ENCODE measurements around the gene PPBP.

PPBP gene, protein sequence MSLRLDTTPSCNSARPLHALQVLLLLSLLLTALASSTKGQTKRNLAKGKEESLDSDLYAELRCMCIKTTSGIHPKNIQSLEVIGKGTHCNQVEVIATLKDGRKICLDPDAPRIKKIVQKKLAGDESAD

DNA sequence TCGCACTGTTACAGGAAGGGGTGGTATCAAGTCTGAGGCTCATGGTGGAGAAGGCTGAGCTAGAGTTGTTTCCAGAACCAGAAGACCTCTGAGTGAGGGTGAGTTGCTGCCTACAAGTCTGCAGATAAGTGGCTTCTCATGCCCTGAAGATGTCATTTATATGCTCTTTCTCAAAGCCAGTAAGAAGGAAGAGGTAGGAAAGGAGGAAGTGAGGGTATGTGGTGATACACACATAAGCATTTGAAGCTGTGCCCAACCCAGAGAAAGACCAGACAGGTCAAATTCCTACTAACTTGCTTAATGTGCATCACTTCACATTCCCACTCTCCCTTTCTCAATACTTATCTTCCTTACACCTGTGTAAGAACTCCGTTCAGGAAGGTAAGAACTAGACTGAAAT is at the start of gene PPBP:
PPBP (minus strand) TSS at position 130 of the 400 bp plus-strand sequence; CDS start at position 43, 87 bp downstream.
- no peak for DNase-seq

DNA sequence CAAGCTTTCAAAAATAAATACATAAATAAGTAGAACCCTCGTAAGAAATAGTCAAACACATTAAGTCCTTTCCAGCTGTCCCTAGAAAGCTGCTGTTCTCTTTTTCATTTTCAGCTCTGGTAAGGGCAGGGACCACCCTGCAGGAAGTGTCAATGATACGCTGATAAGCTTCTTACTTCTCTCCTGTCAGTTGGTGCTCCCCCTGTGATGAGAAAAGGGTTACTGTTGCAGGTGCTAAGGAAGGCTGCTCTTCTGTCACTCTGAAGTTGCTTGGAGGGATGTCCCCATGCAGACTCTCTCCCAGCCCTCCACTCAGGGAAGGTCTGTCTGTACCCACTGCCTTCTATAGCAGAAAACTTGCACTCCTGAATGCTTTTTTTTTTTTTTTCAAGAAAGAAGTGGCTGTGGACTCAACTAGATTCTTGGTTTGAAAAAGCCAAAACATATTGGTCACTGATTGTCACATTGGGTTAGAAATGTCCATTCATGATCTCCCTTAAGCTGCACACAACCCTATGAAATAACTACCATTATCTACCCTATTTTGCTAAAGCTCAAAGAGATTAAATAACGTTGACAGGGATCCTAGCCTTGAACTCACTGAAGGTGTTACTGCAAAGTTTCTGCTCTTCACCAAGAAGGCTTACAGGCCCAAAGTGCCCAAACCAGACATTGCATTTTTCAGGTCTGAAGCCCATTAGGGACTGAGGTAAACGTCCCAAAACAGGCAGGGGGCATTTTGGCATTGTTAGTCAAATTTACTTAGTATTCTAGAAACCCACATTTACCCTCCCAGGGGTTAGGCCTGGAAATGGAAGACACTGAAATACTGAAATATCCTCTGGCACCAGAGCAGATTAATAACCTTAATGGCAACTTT is 49.3 kb upstream of the PPBP start:
- no peak for DNase-seq

DNA sequence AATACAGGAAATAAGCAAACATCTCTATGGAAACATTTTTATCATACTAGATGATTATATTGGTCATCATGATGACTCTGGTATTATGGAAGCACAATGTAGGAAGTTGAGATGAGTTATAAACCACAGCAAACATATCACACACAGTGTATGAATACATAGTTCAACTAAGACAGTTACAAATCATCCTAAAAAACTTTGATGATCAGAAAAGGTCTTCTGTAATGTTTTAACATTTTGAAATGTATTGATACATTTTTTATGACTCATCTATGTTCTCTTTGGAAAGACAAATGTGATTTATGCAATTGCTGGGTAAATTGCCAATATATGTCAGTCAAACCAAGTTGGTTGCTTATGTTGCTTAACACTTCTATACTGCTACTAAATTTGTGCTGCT is 45.7 kb upstream of the PPBP start:
- no peak for DNase-seq

DNA sequence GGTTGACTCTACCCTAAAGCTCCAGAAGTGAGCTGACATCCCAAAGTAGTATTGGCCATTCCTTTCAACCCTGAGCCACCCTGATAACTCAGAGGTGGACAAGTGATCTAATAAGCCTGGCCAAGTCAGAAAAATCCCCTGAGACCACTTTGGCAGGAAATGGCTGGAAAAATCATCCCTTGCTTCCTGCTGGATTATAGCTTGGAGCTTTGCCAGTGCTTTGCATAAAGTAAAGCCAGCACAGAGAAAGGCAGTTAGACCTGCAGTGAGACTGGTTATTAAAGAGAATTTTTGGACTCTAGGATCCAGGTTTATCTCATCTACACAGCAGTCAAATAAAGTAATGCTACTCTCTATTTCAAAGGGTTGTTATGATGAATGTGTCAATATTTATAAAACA is 44.1 kb upstream of the PPBP start:
- no peak for DNase-seq

DNA sequence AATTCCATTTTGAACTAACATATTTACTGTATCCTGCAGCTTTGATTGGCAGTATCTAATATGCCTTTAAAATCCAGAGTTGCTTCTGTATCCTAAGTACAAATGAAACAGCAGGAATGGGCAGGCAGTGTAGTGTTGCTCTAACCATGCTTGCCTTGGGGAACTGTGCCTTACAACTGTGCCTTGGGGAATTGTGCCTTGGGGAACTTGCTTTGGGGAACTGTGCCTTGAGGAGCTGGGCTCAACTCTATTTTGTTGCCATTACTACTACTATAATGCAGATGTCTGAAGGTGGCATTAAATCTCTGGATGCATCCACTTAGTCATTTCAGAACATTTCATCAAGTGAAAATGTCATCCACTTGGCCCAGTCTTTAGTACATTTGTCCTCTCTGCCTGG is 43.6 kb upstream of the PPBP start:
- DNase-seq = no peak

DNA sequence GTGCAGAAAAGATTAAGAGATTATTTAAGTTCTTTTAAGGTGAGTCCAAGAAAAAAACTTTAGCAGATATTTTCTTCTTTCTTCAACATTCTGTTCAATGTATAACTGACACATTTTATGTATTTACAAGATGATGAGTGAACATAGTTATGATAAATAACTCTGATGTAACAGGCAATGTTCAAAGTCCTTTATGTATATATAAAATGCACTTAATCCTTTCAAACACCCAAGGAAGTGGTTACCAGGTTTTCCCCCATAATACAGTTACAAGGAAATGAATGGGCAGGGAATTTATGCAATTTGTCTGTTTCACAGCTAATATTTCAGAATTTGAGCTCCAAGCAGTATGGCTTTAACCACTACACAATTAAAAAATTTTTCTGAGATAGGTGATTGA is 42.3 kb upstream of the PPBP start:
- no peak for DNase-seq

DNA sequence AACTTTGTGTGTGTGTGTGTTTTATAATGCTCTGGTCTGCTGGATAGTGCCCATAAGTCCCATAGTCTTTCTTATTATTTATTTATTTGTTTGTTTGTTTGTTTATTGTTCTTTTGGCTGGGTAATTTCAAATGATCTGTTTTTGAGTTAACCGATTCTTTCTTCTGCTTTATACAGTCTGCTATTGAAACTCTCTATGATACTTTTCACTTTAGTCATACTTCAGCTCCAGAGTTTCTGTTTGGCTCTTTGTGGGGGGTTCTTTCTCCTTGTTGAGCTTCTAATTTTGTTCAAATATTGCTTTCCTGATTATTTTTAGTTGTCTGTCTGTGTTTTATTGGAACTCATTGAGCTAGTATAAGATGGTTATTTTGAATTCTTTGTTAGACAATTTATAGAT is 40.5 kb upstream of the PPBP start:
- DNase-seq = no peak

DNA sequence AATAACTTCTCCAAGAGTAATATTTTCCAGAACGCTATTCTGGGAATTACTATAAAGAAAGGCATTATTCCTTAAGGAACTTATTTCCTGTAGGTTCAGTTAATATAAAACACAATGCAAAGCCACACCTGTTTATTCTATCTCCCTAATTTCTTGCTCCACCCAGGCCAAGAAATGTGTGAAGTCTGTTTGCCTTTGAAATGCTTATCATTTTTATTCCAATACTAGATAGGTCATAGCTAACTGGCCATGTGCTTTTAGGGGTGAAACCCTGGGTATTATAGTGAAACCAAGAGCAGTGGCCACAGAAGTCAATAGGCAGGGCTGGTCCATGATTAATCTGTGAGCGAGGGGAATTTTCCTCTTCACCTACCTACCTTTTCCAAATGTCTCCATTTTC is 35.7 kb upstream of the PPBP start:
- DNase-seq = no peak

DNA sequence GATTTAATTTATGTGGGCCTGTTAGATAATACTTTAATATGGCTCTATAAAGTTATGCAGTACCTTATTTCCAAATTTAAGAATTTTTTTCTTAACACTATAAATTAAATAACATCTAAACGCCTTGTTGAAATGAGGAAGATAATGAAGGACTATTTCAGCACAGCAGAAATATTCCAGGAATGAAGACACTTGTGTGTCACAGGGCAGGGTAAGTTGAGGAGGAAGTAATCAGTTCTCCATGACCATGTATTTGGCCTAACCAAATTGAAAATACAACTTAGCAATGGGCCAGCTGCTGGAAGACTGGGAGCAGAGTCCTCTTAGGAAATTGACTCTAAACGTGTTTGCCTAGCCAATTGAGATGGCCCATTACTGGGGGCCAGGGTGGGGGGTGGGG is 33.6 kb upstream of the PPBP start:
- DNase-seq = no peak

DNA sequence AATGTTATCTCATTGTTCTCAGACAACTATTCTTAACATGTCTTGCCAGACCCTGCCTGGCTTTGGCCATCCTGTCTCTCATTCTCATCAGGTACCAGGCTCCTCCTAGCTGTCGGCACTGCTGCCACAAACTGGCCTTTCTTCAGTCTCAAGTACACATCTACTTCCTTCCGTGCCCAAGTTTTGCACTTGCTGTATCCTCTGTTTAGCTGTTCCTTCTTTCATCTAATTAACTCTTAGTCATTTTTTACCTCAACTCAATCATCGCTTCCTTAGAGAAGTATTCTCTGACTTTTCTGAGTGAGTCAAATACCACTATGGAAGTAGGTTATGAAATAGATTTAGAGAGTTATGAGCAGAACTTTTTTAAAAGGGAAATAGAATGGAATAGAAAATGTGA is 30.8 kb upstream of the PPBP start:
- DNase-seq = no peak

DNA sequence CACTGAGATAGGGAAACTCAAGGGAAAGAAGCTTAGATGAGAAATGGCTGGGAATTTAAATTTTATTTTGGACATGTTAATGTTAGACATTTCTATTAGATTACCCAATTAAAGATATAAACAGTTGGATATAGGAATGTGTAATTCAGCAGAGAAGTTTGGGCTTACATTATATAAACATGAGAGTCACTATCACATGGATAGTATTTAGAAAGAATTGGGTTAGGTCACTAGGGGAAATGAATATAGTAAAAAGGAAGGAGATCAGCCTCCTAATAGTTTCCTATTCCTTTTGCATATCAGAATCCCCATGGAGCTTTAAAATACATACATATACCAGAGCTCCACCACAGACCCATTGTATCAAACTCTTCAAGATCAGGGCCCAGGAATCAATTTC is 30.1 kb upstream of the PPBP start:
- DNase-seq = no peak

DNA sequence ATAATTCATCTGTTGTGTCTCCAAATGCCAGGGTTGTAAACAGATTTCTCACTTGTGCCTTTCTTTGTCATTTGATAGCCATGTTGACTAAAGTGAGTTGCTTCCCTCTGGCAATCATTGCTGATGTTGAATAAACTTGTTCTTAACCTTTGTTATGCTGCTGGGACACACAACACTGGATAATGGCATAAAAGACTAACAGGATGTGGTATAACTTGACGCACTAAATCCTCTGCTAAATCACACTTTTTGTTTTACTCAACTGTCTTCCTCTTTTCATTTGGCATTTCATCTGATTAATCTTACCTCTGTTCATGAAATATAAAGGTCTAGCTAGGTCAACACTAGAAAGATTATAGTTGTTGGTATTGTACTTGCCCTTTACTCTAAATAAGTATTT is 28.1 kb upstream of the PPBP start:
- DNase-seq = no peak

DNA sequence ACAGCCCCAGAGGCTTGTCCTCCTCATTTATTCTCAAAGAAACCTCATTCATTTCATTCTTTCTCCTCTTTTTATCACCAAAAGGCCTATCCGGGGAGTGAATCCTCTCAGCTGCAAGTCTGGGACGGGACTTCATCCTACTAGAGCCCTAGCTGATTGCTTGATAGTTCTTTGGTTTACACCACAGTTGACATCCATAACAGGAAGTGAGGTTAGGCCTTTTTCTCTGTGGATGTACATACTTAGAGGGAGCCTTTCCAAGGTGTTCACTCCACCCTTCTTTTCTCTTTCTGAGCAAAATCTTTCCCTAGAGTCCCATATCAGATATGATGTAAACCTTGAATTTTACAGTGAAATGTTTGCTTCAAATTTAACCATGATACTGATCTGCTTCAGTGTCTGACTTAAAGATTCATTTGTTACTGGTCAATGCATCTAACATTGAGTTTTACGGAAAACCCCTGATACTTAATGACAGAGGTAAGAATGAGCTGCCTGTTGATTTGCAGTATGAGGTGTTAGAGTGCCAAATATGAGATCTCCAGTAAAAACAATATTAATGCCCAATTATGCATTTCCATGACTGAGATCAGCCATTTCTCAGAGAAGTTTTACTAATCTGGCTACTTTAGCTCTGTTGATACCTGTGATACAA is 27.3 kb upstream of the PPBP start:
- DNase-seq = no peak

DNA sequence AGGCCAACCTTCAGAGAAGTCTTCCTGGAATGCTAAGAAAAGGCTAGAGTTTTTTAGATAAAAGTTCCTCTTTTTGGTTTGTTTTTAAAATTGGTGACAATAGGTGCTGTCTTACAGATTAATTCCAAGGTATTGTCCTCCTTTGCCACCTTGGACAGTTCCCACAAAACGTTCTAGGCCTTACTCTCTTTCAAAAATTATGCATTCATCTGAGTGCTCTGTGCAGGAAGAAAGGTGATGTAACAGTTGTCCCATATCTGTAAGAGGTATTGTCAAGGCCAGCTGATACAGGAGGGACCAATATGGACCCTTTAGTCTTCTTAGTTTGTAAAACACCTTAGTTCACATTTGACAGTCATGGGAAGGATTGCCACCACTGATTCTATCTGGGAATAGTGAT is 26.3 kb upstream of the PPBP start:
- DNase-seq = no peak

DNA sequence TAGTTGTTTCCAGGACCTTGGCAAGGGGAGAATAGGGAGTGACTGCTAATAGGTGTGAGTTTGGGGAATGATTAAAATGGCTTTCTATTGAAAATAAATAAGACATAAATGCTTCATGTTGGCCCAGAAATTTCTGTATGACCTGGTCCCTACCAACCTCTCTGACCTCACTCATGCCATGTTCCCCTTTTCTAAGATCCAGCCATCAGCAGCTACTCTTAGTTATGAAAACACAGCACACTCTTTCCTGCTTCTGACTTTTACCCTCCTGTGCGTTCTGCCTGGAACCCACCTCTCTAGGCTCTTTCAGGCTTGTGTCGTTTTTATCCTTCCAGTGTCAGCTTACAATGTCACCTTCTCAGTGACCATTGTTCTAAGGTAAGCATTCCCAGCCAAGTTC is 25.3 kb upstream of the PPBP start:
- DNase-seq = no peak

DNA sequence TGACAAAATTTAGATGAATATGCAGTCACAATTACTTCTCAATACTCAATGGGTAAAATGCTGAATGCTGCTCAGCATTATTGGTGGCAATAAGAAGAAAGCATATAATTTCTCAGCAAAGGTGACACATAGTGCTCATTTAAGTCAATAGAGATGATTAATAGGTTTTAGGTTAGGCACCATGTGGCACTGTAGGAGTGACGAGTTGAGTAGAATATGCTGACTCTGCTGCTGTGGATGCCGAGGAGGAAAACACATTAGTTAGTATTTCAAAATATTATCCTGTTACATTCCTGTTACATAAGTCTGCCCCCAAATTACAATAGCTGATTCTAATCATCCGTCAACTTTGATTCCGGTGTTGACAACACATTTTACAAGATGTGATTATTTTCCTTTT is 24.1 kb upstream of the PPBP start:
- DNase-seq = no peak

DNA sequence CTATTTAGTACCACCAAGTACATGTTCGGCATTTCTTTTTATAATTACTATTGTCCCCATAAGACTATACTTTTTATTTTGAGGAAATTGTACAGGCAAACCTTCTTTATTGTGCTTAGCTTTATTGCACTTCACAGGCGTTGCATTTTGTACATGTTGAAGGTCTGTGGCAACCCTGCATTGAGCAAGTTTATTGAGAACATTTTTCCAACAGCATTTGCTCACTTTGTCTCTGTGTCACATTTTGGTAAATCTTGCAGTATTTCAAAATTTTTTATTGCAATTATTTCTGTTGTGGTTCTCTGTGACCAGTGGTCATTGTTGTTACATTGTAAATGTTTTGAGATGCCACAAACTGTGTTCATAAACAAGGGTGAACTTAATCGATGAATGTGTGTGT is 21.3 kb upstream of the PPBP start:
- DNase-seq = no peak

DNA sequence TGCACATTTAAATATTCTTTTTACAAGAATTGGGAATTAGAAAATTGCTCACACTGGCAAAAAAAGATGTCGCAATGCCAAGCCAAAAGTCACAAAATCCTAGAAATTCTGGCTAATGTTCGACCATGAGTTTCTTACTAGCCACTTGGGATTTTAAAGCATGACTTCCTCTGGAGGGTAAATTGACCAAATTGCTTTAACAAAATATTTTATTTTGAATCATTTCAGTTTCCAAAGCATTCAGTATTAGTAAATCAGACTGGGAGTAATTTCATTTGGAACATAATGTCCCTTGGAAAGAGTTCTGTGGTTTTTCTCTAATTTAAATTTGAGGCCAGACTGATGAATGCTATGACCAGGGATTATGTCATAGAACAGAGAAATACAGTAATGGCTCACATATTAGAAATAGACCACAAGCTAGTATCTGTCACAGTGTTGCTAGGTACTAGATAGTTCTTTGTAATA is 18.1 kb upstream of the PPBP start:
- no peak for DNase-seq

DNA sequence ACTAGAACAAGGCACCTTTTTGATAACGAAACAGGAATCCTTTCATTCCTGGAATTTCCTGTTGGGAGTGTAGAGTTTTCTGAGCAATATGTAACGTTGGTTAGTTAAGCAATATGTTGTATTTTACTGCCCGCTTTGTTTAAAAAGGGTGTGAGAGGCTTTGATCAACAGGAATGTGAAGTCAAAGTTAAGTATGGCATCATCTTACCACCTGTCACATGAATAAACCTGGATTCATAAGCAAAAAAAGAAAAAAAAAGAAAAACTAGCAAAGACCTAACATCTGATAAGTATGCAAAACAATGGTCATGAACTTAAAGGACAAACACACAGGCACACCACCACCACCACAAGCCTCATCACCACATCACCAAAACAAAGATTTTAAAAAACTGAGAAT is 17.5 kb upstream of the PPBP start:
- DNase-seq = no peak

DNA sequence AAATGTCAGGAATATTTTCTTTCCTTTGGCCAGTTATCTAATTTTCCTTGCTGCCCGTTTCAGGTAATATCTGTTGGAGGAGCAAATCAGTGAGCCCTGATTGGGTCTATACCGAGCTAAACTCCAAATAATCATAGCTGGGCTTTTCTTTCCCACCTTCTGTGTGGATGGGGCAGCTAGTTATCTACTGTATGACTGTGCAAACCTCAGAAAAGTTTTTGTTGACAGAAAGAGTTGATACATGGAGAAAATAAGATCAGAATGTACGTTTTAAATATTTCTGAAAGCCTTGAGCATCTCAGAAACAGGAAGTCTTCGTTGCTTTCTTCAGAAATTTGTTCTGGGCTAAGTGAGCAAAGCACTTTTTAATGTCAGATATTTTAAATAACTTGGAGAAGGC is 16.7 kb upstream of the PPBP start:
- DNase-seq = no peak

DNA sequence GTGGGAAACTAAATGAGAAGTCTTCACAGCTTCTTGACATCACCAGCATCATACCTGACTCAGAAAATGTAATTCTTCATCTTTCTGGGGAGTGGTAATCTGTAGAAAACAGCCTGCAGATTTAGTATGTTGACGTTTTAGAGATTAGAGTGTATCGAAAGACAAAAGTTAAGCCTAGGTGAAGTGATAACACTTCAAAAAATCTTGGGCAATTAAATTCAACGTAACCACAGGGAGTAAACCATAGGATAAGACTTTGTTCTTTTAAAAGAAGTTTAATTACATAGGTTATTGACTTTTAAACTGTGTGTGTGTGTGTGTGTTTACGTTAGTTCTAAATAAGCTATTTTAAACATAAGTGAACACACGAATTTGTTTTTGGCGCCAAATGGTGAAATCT is 12.3 kb upstream of the PPBP start:
- no peak for DNase-seq

DNA sequence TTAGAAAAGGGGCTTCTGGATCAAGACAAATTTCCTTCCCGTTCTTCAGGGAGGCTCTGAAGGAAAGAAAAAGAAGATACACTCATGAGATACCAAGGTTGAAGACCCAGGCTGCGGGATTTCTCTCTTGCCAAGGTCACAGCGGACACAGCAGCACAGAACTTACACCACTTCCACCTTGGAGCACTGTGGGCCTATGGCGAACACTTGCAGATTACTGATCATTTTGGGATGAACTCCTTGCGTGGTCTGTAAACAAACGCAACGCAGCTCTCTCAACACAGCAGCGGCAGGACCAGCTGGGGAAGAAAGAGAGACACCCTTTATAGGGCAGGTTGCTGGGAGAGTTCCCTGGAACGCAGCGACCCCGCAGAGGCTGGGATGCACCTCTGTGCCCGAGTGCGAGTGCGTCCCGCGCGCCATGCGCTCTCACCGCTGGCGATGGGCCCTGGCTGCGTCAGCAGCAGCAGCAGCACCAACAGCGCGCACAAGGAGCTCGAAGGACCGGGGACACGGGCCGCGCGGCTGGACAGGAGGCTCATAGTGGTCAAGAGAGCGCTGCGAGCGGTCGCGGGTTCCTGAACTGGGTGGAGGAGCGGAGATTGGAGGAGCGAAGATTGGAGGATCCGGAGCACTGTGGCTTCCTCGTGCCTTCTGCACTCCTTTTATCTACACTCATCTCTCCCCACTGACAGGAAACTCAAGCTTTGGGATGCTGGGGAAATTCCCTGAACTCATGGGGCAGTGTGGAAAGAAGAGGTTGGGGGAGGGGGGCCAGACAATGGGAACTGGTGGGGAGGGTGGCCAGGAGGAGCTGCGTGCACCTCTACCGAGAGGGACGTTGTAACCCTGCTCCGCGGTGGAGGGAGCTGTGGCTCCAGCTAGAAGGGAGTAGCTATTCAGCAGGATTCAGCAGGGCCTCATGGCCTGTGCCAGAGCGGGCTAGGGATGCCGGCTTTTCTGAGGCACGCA is 10.3 kb upstream of the PPBP start, which contains the start of gene CXCL5:
CXCL5 (minus strand) TSS at position 638 of the 972 bp plus-strand sequence; CDS start at position 542, 96 bp downstream.
- DNase-seq = no peak

DNA sequence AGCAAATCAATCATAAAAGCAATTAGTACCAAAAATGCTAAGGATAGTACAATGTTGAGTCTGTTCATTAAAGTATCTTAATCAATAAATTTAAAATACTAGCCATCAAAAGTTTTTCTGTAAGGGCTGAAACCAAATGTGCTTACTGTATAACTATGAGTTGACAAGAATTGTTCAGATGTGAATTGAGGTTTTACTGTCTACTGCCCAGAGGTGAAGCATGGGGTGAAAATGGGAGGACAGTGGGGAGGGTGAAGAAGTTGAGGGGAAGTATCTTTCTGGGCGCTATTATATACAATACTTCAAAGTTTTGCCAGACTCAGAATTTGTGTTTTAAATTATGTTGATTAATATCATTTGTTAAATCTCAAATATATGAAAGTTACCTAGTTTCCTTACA is 4.1 kb upstream of the PPBP start:
- no peak for DNase-seq

All from GOT3 (cell line).